GM12872 (cell line): ENCODE data around the gene THSD7B.

Experiments
- CTCF ChIP-seq: IDR thresholded peaks from 3 replicates; pipeline ENCODE4 v1.5.1; 2011; ENCODE audit warnings: low read depth, mild to moderate bottlenecking, low read length, moderate library complexity; ENCODE audit not compliant: insufficient read depth

THSD7B gene

GRCh38 chr2:136916131-136916530, 150.8 kb downstream of the THSD7B start:
- no peak for TF ChIP-seq CTCF

GRCh38 chr2:136917411-136917881, 152.1 kb downstream of the THSD7B start:
- TF ChIP-seq CTCF = no peak

- no peak for TF ChIP-seq CTCF
Measured at GRCh38 chr2:136919682-136920081, 154.3 kb downstream of the THSD7B start.

GRCh38 chr2:136920652-136921333, 155.4 kb downstream of the THSD7B start:
- TF ChIP-seq CTCF = no peak

GRCh38 chr2:136927156-136927555, 161.8 kb downstream of the THSD7B start:
- no peak for TF ChIP-seq CTCF

GRCh38 chr2:136929531-136929930, 164.2 kb downstream of the THSD7B start:
- TF ChIP-seq CTCF = no peak

- TF ChIP-seq CTCF = peak; percentile 61
Measured at GRCh38 chr2:136932700-136933099, 167.4 kb downstream of the THSD7B start.
